ENCODE data around the gene KCTD16.
A peak's percentile ranks its signal among the peaks of the same experiment; 100 is the strongest.

The KCTD16 gene

GRCh38 chr5:144142139-144142823 is 28.4 kb upstream of the KCTD16 start:
- peaks cover 4% of the 10 kb centered on the region for H3K4me1 Mint-ChIP-seq (ENCODE audit: low read depth)
- no peak overlapping the region for H3K27ac Mint-ChIP-seq
- no peak overlapping the region for H3K4me3 Mint-ChIP-seq
- H3K9me3 Mint-ChIP-seq (ENCODE audit: low read depth) = no peaks in the 10 kb centered on the region
- peaks cover 8% of the 10 kb centered on the region for H3K27me3 Mint-ChIP-seq
- no peaks in the 10 kb centered on the region for H3K36me3 Mint-ChIP-seq

GRCh38 chr5:144142824-144143162 is 27.9 kb upstream of the KCTD16 start:
- Mint-ChIP-seq H3K27ac (no peak overlapping the region), H3K4me3 (no peak overlapping the region), H3K36me3 (no peaks in the 10 kb centered on the region)

GRCh38 chr5:144143625-144144024 is 27.0 kb upstream of the KCTD16 start:
- Mint-ChIP-seq H3K27me3 (peaks cover 6% of the 10 kb centered on the region), H3K4me3 (no peak overlapping the region), H3K27ac (no peak overlapping the region), H3K9me3 (ENCODE audit: low read depth) (no peaks in the 10 kb centered on the region), H3K36me3 (no peaks in the 10 kb centered on the region), H3K4me1 (ENCODE audit: low read depth) (peaks cover 4% of the 10 kb centered on the region)

More at GRCh38 chr5:144142824-144143162, 27.9 kb upstream of the KCTD16 start:
- Mint-ChIP-seq H3K4me1 (ENCODE audit: low read depth) (peaks cover 4% of the 10 kb centered on the region), H3K27me3 (peaks cover 8% of the 10 kb centered on the region), H3K9me3 (ENCODE audit: low read depth) (no peaks in the 10 kb centered on the region)

GRCh38 chr5:144144956-144145751 is 25.5 kb upstream of the KCTD16 start:
- H3K4me1 Mint-ChIP-seq (ENCODE audit: low read depth) = peaks cover 4% of the 10 kb centered on the region
- H3K9me3 Mint-ChIP-seq (ENCODE audit: low read depth) = no peaks in the 10 kb centered on the region
- peaks cover 6% of the 10 kb centered on the region for H3K27me3 Mint-ChIP-seq
- no peak overlapping the region for H3K27ac Mint-ChIP-seq
- H3K36me3 Mint-ChIP-seq = no peaks in the 10 kb centered on the region
- H3K4me3 Mint-ChIP-seq = no peak overlapping the region

- no peak overlapping the region for H3K27ac Mint-ChIP-seq
- no peaks in the 10 kb centered on the region for H3K36me3 Mint-ChIP-seq
- no peak overlapping the region for H3K4me3 Mint-ChIP-seq
- no peaks in the 10 kb centered on the region for H3K4me1 Mint-ChIP-seq (ENCODE audit: low read depth)
- no peaks in the 10 kb centered on the region for H3K9me3 Mint-ChIP-seq (ENCODE audit: low read depth)
- no peaks in the 10 kb centered on the region for H3K27me3 Mint-ChIP-seq
Measured at GRCh38 chr5:144151026-144151425, 19.6 kb upstream of the KCTD16 start.

GRCh38 chr5:144156767-144157171 is 13.9 kb upstream of the KCTD16 start:
- Mint-ChIP-seq H3K4me1 (ENCODE audit: low read depth) (peaks cover 7% of the 10 kb centered on the region), H3K9me3 (ENCODE audit: low read depth) (no peaks in the 10 kb centered on the region), H3K4me3 (no peak overlapping the region), H3K27me3 (no peaks in the 10 kb centered on the region), H3K36me3 (no peaks in the 10 kb centered on the region), H3K27ac (no peak overlapping the region)

- H3K4me1 Mint-ChIP-seq (ENCODE audit: low read depth) = peaks cover 18% of the 10 kb centered on the region
- no peaks in the 10 kb centered on the region for H3K27me3 Mint-ChIP-seq
- peaks cover 6% of the 10 kb centered on the region for H3K36me3 Mint-ChIP-seq
- H3K27ac Mint-ChIP-seq = no peak overlapping the region
- H3K9me3 Mint-ChIP-seq (ENCODE audit: low read depth) = no peaks in the 10 kb centered on the region
- H3K4me3 Mint-ChIP-seq = no peak overlapping the region
Measured at GRCh38 chr5:144162686-144163085, 8.0 kb upstream of the KCTD16 start.

GRCh38 chr5:144166696-144167095 is 4.0 kb upstream of the KCTD16 start:
- Mint-ChIP-seq H3K4me1 (ENCODE audit: low read depth) (peaks cover 52% of the 10 kb centered on the region), H3K4me3 (no peak overlapping the region), H3K27ac (no peak overlapping the region), H3K9me3 (ENCODE audit: low read depth) (no peaks in the 10 kb centered on the region), H3K36me3 (peaks cover 9% of the 10 kb centered on the region), H3K27me3 (no peaks in the 10 kb centered on the region)

- H3K27me3 Mint-ChIP-seq = no peaks in the 10 kb centered on the region
- peaks cover 9% of the 10 kb centered on the region for H3K36me3 Mint-ChIP-seq
- H3K9me3 Mint-ChIP-seq (ENCODE audit: low read depth) = no peaks in the 10 kb centered on the region
- peak overlapping the region; percentile 78 for H3K27ac Mint-ChIP-seq
- peak overlapping the region; percentile 98 for H3K4me3 Mint-ChIP-seq
- peaks cover 54% of the 10 kb centered on the region for H3K4me1 Mint-ChIP-seq (ENCODE audit: low read depth)
Measured at GRCh38 chr5:144167998-144168397, 2.7 kb upstream of the KCTD16 start.

GRCh38 chr5:144169904-144170275 is 783 bp upstream of the KCTD16 start:
- peak overlapping the region; percentile 98 for H3K4me3 Mint-ChIP-seq
- H3K27me3 Mint-ChIP-seq = no peaks in the 10 kb centered on the region
- peak overlapping the region; percentile 91 for H3K27ac Mint-ChIP-seq
- H3K9me3 Mint-ChIP-seq (ENCODE audit: low read depth) = no peaks in the 10 kb centered on the region
- peaks cover 54% of the 10 kb centered on the region for H3K4me1 Mint-ChIP-seq (ENCODE audit: low read depth)
- H3K36me3 Mint-ChIP-seq = peaks cover 6% of the 10 kb centered on the region

- Mint-ChIP-seq H3K4me1 (ENCODE audit: low read depth) (peaks cover 30% of the 10 kb centered on the region), H3K9me3 (ENCODE audit: low read depth) (no peaks in the 10 kb centered on the region), H3K27ac (no peak overlapping the region), H3K27me3 (no peaks in the 10 kb centered on the region), H3K4me3 (no peak overlapping the region), H3K36me3 (no peaks in the 10 kb centered on the region)
Measured at GRCh38 chr5:144173766-144174165, 3.1 kb downstream of the KCTD16 start.

GRCh38 chr5:144177548-144177947 is 6.9 kb downstream of the KCTD16 start:
- Mint-ChIP-seq H3K27me3 (no peaks in the 10 kb centered on the region), H3K36me3 (no peaks in the 10 kb centered on the region), H3K4me1 (ENCODE audit: low read depth) (peaks cover 9% of the 10 kb centered on the region), H3K27ac (no peak overlapping the region), H3K4me3 (no peak overlapping the region), H3K9me3 (ENCODE audit: low read depth) (no peaks in the 10 kb centered on the region)

- Mint-ChIP-seq H3K27ac (no peak overlapping the region), H3K9me3 (ENCODE audit: low read depth) (no peaks in the 10 kb centered on the region), H3K27me3 (no peaks in the 10 kb centered on the region), H3K4me3 (no peak overlapping the region), H3K4me1 (ENCODE audit: low read depth) (peaks cover 17% of the 10 kb centered on the region), H3K36me3 (no peaks in the 10 kb centered on the region)
Measured at GRCh38 chr5:144179226-144179625, 8.6 kb downstream of the KCTD16 start.

- Mint-ChIP-seq H3K27ac (no peak overlapping the region), H3K9me3 (ENCODE audit: low read depth) (no peaks in the 10 kb centered on the region), H3K36me3 (no peaks in the 10 kb centered on the region), H3K4me1 (ENCODE audit: low read depth) (peaks cover 48% of the 10 kb centered on the region), H3K4me3 (no peak overlapping the region), H3K27me3 (no peaks in the 10 kb centered on the region)
Measured at GRCh38 chr5:144183254-144183889, 12.7 kb downstream of the KCTD16 start.

- Mint-ChIP-seq H3K36me3 (no peaks in the 10 kb centered on the region), H3K27ac (no peak overlapping the region), H3K4me1 (ENCODE audit: low read depth) (peaks cover 62% of the 10 kb centered on the region), H3K9me3 (ENCODE audit: low read depth) (no peaks in the 10 kb centered on the region), H3K27me3 (no peaks in the 10 kb centered on the region), H3K4me3 (peak overlapping the region; percentile 59)
Measured at GRCh38 chr5:144187699-144188294, 17.1 kb downstream of the KCTD16 start.

Measured in activated naive CD8-positive, alpha-beta T cell (primary cell).